H1 (cell line): ENCODE results near the gene DHX34. TPM values are rescaled to one million over a fixed set of nuclear protein-coding genes. Genes with fewer than 3 reads are reported as not detected.

Experiments
- CTCF ChIA-PET: fragments of 300-600 bp; sonication (Branson Sonifier 250); formaldehyde crosslinking; loops from one replicate; lab custom pipeline; 2021; ENCODE audit not compliant: partially characterized antibody; lab: Charles Lee
- POLR2A ChIA-PET: fragments of 300-600 bp; sonication (Branson Sonifier 250); formaldehyde crosslinking; loops from one replicate; lab custom pipeline; 2021; ENCODE audit warnings: inconsistent platforms; ENCODE audit not compliant: partially characterized antibody; lab: Charles Lee
- DNase-seq, 2 experiments: peaks; one replicate each; pipeline versions ENCODE4 v3.0.0 to v3.0.0-alpha.2; 2010 to 2022; ENCODE audit warnings: low spot score in 2 of 2, low read depth in 1 of 2, mixed read lengths in 1 of 2
- FAIRE-seq: peaks from 2 replicates; lab custom pipeline; 2011; peaks lifted over from hg19 to GRCh38; lab: Jason Lieb, UNC
- H2AFZ ChIP-seq: 2 replicates; pipeline ENCODE4 v1.8.1; 2012; ENCODE audit warnings: low read length, inconsistent platforms
- H2AK5ac ChIP-seq: 2 replicates; pipeline ENCODE4 v1.6.1; 2013; ENCODE audit warnings: low read depth, low read length
- H2BK120ac ChIP-seq: replicated peaks from 2 replicates; pipeline ENCODE3; 2013; ENCODE audit warnings: low read depth, low read length, inconsistent platforms
- H2BK12ac ChIP-seq: 2 replicates; pipeline ENCODE4 v1.6.1; 2013; ENCODE audit warnings: low read depth, low read length
- H2BK15ac ChIP-seq: 2 replicates; pipeline ENCODE4 v1.6.1; 2013; ENCODE audit warnings: low read length
- H2BK20ac ChIP-seq: 2 replicates; pipeline ENCODE4 v1.6.1; 2013; ENCODE audit warnings: low read length
- H2BK5ac ChIP-seq: 2 replicates; pipeline ENCODE4 v1.6.1; 2013; ENCODE audit warnings: low read depth, low read length
- H3K14ac ChIP-seq: 2 replicates; pipeline ENCODE4 v1.6.1; 2013; ENCODE audit warnings: inconsistent platforms; ENCODE audit not compliant: insufficient read length
- H3K18ac ChIP-seq: 2 replicates; pipeline ENCODE4 v1.6.1; 2013; ENCODE audit warnings: low read length; ENCODE audit errors: extremely low read depth
- H3K23ac ChIP-seq: 2 replicates; pipeline ENCODE4 v1.6.1; 2013; ENCODE audit warnings: inconsistent platforms; ENCODE audit not compliant: insufficient read length
- H3K23me2 ChIP-seq: 2 replicates; pipeline ENCODE4 v1.6.1; 2013; ENCODE audit warnings: low read depth, low read length
- H3K27ac ChIP-seq: 2 replicates; pipeline ENCODE4 v1.6.1; 2011; ENCODE audit warnings: low read depth, low read length, inconsistent platforms
- H3K27me3 ChIP-seq, 4 experiments: replicated peaks in 1 of 4; 1 replicate in 1 of 4; 2 replicates in 3 of 4; pipeline versions ENCODE4 v1.6.1 to v1.8.1; 2011 to 2013; ENCODE audit warnings: low read length in 3 of 4, mild to moderate bottlenecking in 3 of 4, inconsistent platforms in 2 of 4, mixed read lengths in 2 of 4, moderate library complexity in 1 of 4; ENCODE audit not compliant: control insufficient read depth in 3 of 4, insufficient read depth in 3 of 4; ENCODE audit errors: extremely low read depth in 1 of 4
- H3K36me3 ChIP-seq, 4 experiments: 2 replicates each; pipeline versions ENCODE4 v1.6.1 to v1.8.1; 2011 to 2013; ENCODE audit warnings: mild to moderate bottlenecking in 4 of 4, low read length in 3 of 4, moderate library complexity in 2 of 4, control low read depth in 1 of 4, inconsistent platforms in 1 of 4; ENCODE audit not compliant: insufficient read depth in 4 of 4, control insufficient read depth in 2 of 4
- H3K4ac ChIP-seq: replicated peaks from 2 replicates; pipeline ENCODE3; 2013; ENCODE audit warnings: low read length, low read depth, mixed read lengths, inconsistent platforms; ENCODE audit not compliant: insufficient read length
- H3K4me1 ChIP-seq, 4 experiments: replicated peaks in 1 of 4; 1 replicate in 1 of 4; 2 replicates in 3 of 4; pipeline versions ENCODE4 v1.6.1 to v1.8.1; 2011 to 2013; ENCODE audit warnings: low read length in 3 of 4, inconsistent platforms in 2 of 4, mixed read lengths in 1 of 4; ENCODE audit not compliant: insufficient read depth in 4 of 4, control insufficient read depth in 3 of 4
- H3K4me2 ChIP-seq, 2 experiments: 2 replicates each; pipeline versions ENCODE4 v1.6.1 to v1.8.1; 2011 to 2013; ENCODE audit warnings: low read depth in 2 of 2, low read length in 2 of 2, control low read depth in 1 of 2, inconsistent platforms in 1 of 2, mild to moderate bottlenecking in 1 of 2; ENCODE audit not compliant: insufficient read depth in 1 of 2
- H3K4me3 ChIP-seq, 4 experiments: fragments of 200-600, 300-600 bp in 1 of 4; sonication (generic), shearing (Covaris generic), sonication (Bioruptor Twin) in 1 of 4; 2 replicates each; pipeline versions ENCODE4 v1.5.1 to v1.8.1; 2011 to 2016; ENCODE audit warnings: low read length in 4 of 4, low read depth in 3 of 4, control low read depth in 2 of 4, inconsistent platforms in 2 of 4, mild to moderate bottlenecking in 2 of 4, mixed read lengths in 1 of 4, moderate library complexity in 1 of 4; ENCODE audit not compliant: insufficient read depth in 2 of 4; ENCODE audit errors: extremely low read depth in 1 of 4
- H3K56ac ChIP-seq: replicated peaks from 2 replicates; pipeline ENCODE3; 2013; ENCODE audit warnings: low read depth, mild to moderate bottlenecking, mixed read lengths, low read length, inconsistent platforms; ENCODE audit not compliant: insufficient read length
- H3K79me1 ChIP-seq: 2 replicates; pipeline ENCODE4 v1.6.1; 2013; ENCODE audit warnings: low read depth, low read length, control low read depth
- H3K79me2 ChIP-seq, 2 experiments: 2 replicates each; pipeline versions ENCODE4 v1.6.1 to v1.8.1; 2012 to 2013; ENCODE audit warnings: low read length in 2 of 2, mild to moderate bottlenecking in 2 of 2, inconsistent platforms in 1 of 2; ENCODE audit not compliant: insufficient read depth in 2 of 2, control insufficient read depth in 1 of 2
- H3K9ac ChIP-seq, 4 experiments: replicated peaks in 1 of 4; 1 replicate in 1 of 4; 2 replicates in 3 of 4; pipeline versions ENCODE4 v1.6.1 to v1.8.1; 2011 to 2013; ENCODE audit warnings: low read depth in 3 of 4, low read length in 3 of 4, control low read depth in 2 of 4, mild to moderate bottlenecking in 2 of 4, moderate library complexity in 2 of 4, inconsistent platforms in 1 of 4; ENCODE audit errors: extremely low read depth in 1 of 4
- H3K9me3 ChIP-seq, 2 experiments: 2 replicates each; pipeline versions ENCODE4 v1.6.1 to v1.8.1; 2012 to 2013; ENCODE audit warnings: mild to moderate bottlenecking in 2 of 2, moderate library complexity in 2 of 2, control low read depth in 1 of 2, inconsistent platforms in 1 of 2, low read depth in 1 of 2, low read length in 1 of 2, mixed read lengths in 1 of 2; ENCODE audit not compliant: insufficient read depth in 2 of 2
- H4K20me1 ChIP-seq, 2 experiments: replicated peaks in 1 of 2; 2 replicates each; pipeline versions ENCODE3 to v1.8.1; 2011 to 2013; ENCODE audit warnings: inconsistent platforms in 2 of 2, low read length in 2 of 2, mild to moderate bottlenecking in 1 of 2; ENCODE audit not compliant: insufficient read depth in 2 of 2, control insufficient read depth in 1 of 2
- H4K5ac ChIP-seq: 2 replicates; pipeline ENCODE4 v1.6.1; 2013; ENCODE audit warnings: low read length, low read depth, mixed read lengths, inconsistent platforms; ENCODE audit not compliant: insufficient read length
- H4K8ac ChIP-seq: 2 replicates; pipeline ENCODE4 v1.8.0; 2013; ENCODE audit warnings: mild to moderate bottlenecking, moderate library complexity, low read length, inconsistent platforms; ENCODE audit not compliant: insufficient read depth; ENCODE audit errors: extremely low read depth
- H4K91ac ChIP-seq: replicated peaks from 2 replicates; pipeline ENCODE3; 2013; ENCODE audit warnings: low read length, mixed read lengths, inconsistent platforms; ENCODE audit not compliant: insufficient read length
- GABPA ChIP-seq: IDR thresholded peaks from 2 replicates; pipeline ENCODE4 v1.6.1; 2011; ENCODE audit warnings: mild to moderate bottlenecking, low read length, moderate library complexity, borderline replicate concordance; ENCODE audit not compliant: insufficient read depth
- GTF2F1 ChIP-seq: IDR thresholded peaks from 2 replicates; pipeline ENCODE4 v1.6.1; 2012; ENCODE audit warnings: low read depth, low read length, improper control_type of control experiment, borderline replicate concordance
- KDM1A ChIP-seq: fragments of 200-600, 300-600 bp; sonication (generic); IDR thresholded peaks from 2 replicates; pipeline ENCODE4 v1.7.1; 2016; ENCODE audit warnings: mild to moderate bottlenecking, low read length, borderline replicate concordance
- RAD21 ChIP-seq, 2 experiments: IDR thresholded peaks in 1 of 2; conservative IDR thresholded peaks in 1 of 2; 2 replicates each; pipeline ENCODE4 v1.6.1; 2011; ENCODE audit warnings: low read depth in 2 of 2, low read length in 2 of 2, improper control_type of control experiment in 1 of 2, inconsistent platforms in 1 of 2, mild to moderate bottlenecking in 1 of 2, moderate library complexity in 1 of 2
- SIN3A ChIP-seq, 2 experiments: IDR thresholded peaks in 1 of 2; conservative IDR thresholded peaks in 1 of 2; 2 replicates each; pipeline ENCODE4 v1.6.1; 2011 to 2012; ENCODE audit warnings: low read length in 2 of 2, improper control_type of control experiment in 1 of 2, low read depth in 1 of 2, mild to moderate bottlenecking in 1 of 2
- SP4 ChIP-seq: IDR thresholded peaks from 2 replicates; pipeline ENCODE4 v1.6.1; 2012; ENCODE audit warnings: low read length, inconsistent platforms
- TEAD4 ChIP-seq: IDR thresholded peaks from 2 replicates; pipeline ENCODE4 v1.6.1; 2012; ENCODE audit warnings: low read depth, low read length, inconsistent platforms, mixed read lengths
- WGBS, 2 experiments: shearing (Covaris generic) in 1 of 2; methylation state at CpG; one replicate each; pipeline versions ENCODE4 v1.1.6 to v1.1.7; 2013 to 2015; ENCODE audit warnings: low lambda C conversion rate in 2 of 2, mixed read lengths in 2 of 2, inconsistent platforms in 1 of 2, low coverage in 1 of 2, missing lambda C conversion rate in 1 of 2; ENCODE audit not compliant: insufficient replicate concordance in 2 of 2, insufficient coverage in 1 of 2, insufficient read length in 1 of 2; ENCODE audit errors: extremely low coverage in 1 of 2, missing lambda C conversion rate in 1 of 2; 5-methylcytosine and 5-hydroxymethylcytosine counted together
- polyA plus RNA-seq, 7 experiments: library from polyadenylated mRNA; depleted of rRNA in 3 of 7; stranded (reverse) in 5 of 7; unstranded in 2 of 7; fragments of >200 nt in 5 of 7; fragments of 200-250 nt in 2 of 7; gene quantifications; 1 replicate in 5 of 7; 2 replicates in 1 of 7; 4 replicates in 1 of 7; pipeline versions ENCODE4 v1.2.1 to v1.2.3, GENCODE V29; 2011 to 2013; ENCODE audit warnings: missing spikeins in 2 of 7, mixed read lengths in 2 of 7
- total RNA-seq: library from RNA; stranded (reverse); fragmentation: NEBNext Ultra II Directional; extraction: Animal tissue kit (Norgen Biotek cat#: 25700); gene quantifications from 2 replicates; pipeline ENCODE4 v1.2.1, GENCODE V29; 2021
- TF ChIP-seq, protein P1 (sequence below): IDR thresholded peaks from 2 replicates; pipeline ENCODE4 v1.6.1; 2012; ENCODE audit warnings: low read length, inconsistent platforms
- TF ChIP-seq, protein P2 (sequence below): IDR thresholded peaks from 2 replicates; pipeline ENCODE4 v1.6.1; 2012; ENCODE audit warnings: inconsistent platforms

DHX34 gene
- total and polyA plus RNA-seq, 2 of the 8 experiments (the other 6 are each of a cell fraction or from before 2014, with no cell fraction given), result 17.5 to 24.3 TPM

DNA sequence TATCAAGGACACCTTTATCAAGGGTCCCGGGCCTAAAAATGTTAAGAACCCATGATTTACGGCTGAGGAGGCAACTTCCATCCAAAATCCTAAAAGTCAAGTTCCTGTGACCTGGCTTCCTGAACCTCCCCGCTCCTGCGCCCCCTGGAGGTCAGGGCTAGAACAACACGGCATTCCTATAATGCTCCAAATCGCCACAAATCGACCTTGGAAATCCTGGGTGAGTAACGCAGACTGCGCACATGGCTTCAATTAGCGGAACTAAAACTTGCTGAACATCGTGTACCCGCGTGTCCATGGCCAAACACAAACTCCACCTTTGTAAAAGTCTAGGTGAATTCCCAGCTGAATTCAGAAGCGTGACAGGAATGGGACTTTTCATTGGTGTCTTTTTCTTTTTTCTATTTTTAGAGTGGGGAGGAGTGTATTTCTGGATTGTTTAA lies 43.8 kb upstream of the DHX34 start:
- Histone ChIP-seq H2BK120ac (no peak overlapping the region), H2BK5ac (no peak overlapping the region), H3K79me2 (no peaks in the 10 kb centered on the region), H3K27ac (no peak overlapping the region), H3K79me1 (no peaks in the 10 kb centered on the region), H3K4ac (no peak overlapping the region), H4K5ac (no peak overlapping the region), H2BK12ac (no peak overlapping the region; the same call in 1 of the 2 replicates), H3K23me2 (no peaks in the 10 kb centered on the region), H4K8ac (no peak overlapping the region), H2AFZ (peak overlapping the region; percentile 71; the same call in 1 of the 2 replicates), H2BK15ac (no peak overlapping the region), H3K9me3 (no peaks in the 10 kb centered on the region), H3K4me3 (0 out of 8 replicates have a peak overlapping the region, but pooled peaks of 1 of the 4 experiments have one; percentile 15), H3K4me2 (peak overlapping the region in 1 of 2 experiments; percentile 57; a peak in 1 of 4 replicates), H3K14ac (no peak overlapping the region), H3K36me3 (no peaks in the 10 kb centered on the region), H3K23ac (no peak overlapping the region), H3K9ac (no peak overlapping the region), H3K4me1 (peaks cover 0 to 2% (median 0%) of the 10 kb centered on the region in 4 experiments; a peak in 2 of 7 replicates), H4K20me1 (no peaks in the 10 kb centered on the region), H2AK5ac (no peak overlapping the region), H3K27me3 (no peaks in the 10 kb centered on the region), H4K91ac (no peak overlapping the region), H3K56ac (no peak overlapping the region), H2BK20ac (no peak overlapping the region), H3K18ac (no peak overlapping the region)
- ChIA-PET CTCF (interaction anchor here (0.5 to 3.7 kb wide), 10 partner anchors 9 to 86 kb away, joined by 3 to 32 read pairs (median 6); no protein-coding TSS in a partner anchor), POLR2A (no interaction called here)
- DNase-seq (peak; percentile 51 to 96), FAIRE-seq (peak; percentile 89)
- WGBS, 2 experiments, result 21% methylated on average over 14 of the region's 14 CpGs; no CpG with 5 or more reads in 1 of the 2 experiments
- TF ChIP-seq, protein P1, sequence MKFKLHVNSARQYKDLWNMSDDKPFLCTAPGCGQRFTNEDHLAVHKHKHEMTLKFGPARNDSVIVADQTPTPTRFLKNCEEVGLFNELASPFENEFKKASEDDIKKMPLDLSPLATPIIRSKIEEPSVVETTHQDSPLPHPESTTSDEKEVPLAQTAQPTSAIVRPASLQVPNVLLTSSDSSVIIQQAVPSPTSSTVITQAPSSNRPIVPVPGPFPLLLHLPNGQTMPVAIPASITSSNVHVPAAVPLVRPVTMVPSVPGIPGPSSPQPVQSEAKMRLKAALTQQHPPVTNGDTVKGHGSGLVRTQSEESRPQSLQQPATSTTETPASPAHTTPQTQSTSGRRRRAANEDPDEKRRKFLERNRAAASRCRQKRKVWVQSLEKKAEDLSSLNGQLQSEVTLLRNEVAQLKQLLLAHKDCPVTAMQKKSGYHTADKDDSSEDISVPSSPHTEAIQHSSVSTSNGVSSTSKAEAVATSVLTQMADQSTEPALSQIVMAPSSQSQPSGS, result 0 out of 2 replicates have a peak, but pooled peaks have one; percentile 33
- TF ChIP-seq GTF2F1 (0 out of 2 replicates have a peak, but pooled peaks have one; percentile 12), SIN3A (conservative IDR thresholded peaks at IDR 0.05 in 1 of 2, IDR thresholded peaks at IDR 0.05 in 1 of 2; ENCODE audit: low read depth in 1 of 2, low read length in 2 of 2) (0 out of 4 replicates have a peak, but pooled peaks of 1 of the 2 experiments have one; percentile 35), SP4 (no peak), GABPA (peak; percentile 40; the same call in 1 of the 2 replicates), RAD21 (IDR thresholded peaks at IDR 0.05 in 1 of 2, conservative IDR thresholded peaks at IDR 0.05 in 1 of 2; ENCODE audit: low read depth in 2 of 2, low read length in 2 of 2) (peak; percentile 43 to 49; a peak in 3 of 4 replicates), KDM1A (no peak), TEAD4 (peak; percentile 83)
- TF ChIP-seq, protein P2, sequence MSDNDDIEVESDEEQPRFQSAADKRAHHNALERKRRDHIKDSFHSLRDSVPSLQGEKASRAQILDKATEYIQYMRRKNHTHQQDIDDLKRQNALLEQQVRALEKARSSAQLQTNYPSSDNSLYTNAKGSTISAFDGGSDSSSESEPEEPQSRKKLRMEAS, result peak; percentile 65
